NCI-H2107 treated with DMSO at 0.1 percent for 48 hours (cell line): ENCODE results near the gene SARS1.
"Not testable (repeated sequence)": the region's sequence is repeated elsewhere in the genome, so short reads cannot be mapped to it uniquely, and the experiment has no call there.

Source experiments
- DNase-seq: peaks from one replicate; lab custom pipeline; 2025; ENCODE audit not compliant: unreplicated experiment; lab: John Stamatoyannopoulos, UW

SARS1 gene

GRCh38 chr1:109192433-109192832, 21.3 kb upstream of the SARS1 start:
- no peak for DNase-seq

- DNase-seq = peak; percentile 76
Measured at GRCh38 chr1:109193653-109194590, 19.8 kb upstream of the SARS1 start.

GRCh38 chr1:109197158-109198042, 16.3 kb upstream of the SARS1 start:
- no peak for DNase-seq

GRCh38 chr1:109198043-109198695, 15.5 kb upstream of the SARS1 start:
- no peak for DNase-seq

- no peak for DNase-seq
Measured at GRCh38 chr1:109198745-109199144, 15.0 kb upstream of the SARS1 start.

- no peak for DNase-seq
Measured at GRCh38 chr1:109199710-109200109, 14.0 kb upstream of the SARS1 start.

GRCh38 chr1:109201123-109201703, 12.5 kb upstream of the SARS1 start:
- peak; percentile 66 for DNase-seq

GRCh38 chr1:109204484-109204883, 9.2 kb upstream of the SARS1 start:
- no peak for DNase-seq

- DNase-seq = no peak
Measured at GRCh38 chr1:109206339-109206738, 7.4 kb upstream of the SARS1 start.

GRCh38 chr1:109207467-109208103, 6.1 kb upstream of the SARS1 start:
- DNase-seq = no peak

- DNase-seq = peak; percentile 8
Measured at GRCh38 chr1:109208394-109208793, 5.3 kb upstream of the SARS1 start.

GRCh38 chr1:109208836-109209463, 4.8 kb upstream of the SARS1 start:
- no peak for DNase-seq

- DNase-seq = no peak
Measured at GRCh38 chr1:109210058-109210457, 3.7 kb upstream of the SARS1 start.

- DNase-seq = no peak
Measured at GRCh38 chr1:109213345-109213823, 334 bp upstream of the SARS1 start.

- peak; percentile 94 for DNase-seq
Measured at GRCh38 chr1:109214695-109215623, 1.2 kb downstream of the SARS1 start.

- no peak for DNase-seq
Measured at GRCh38 chr1:109216662-109217061, 2.9 kb downstream of the SARS1 start.

GRCh38 chr1:109218516-109218915, 4.8 kb downstream of the SARS1 start:
- no peak for DNase-seq

- DNase-seq = not testable (repeated sequence)
Measured at GRCh38 chr1:109221201-109221600, 7.5 kb downstream of the SARS1 start.

GRCh38 chr1:109225308-109225707, 11.6 kb downstream of the SARS1 start:
- no peak for DNase-seq
